ENCODE measurements around the gene GPBP1.

The GPBP1 gene

DNA sequence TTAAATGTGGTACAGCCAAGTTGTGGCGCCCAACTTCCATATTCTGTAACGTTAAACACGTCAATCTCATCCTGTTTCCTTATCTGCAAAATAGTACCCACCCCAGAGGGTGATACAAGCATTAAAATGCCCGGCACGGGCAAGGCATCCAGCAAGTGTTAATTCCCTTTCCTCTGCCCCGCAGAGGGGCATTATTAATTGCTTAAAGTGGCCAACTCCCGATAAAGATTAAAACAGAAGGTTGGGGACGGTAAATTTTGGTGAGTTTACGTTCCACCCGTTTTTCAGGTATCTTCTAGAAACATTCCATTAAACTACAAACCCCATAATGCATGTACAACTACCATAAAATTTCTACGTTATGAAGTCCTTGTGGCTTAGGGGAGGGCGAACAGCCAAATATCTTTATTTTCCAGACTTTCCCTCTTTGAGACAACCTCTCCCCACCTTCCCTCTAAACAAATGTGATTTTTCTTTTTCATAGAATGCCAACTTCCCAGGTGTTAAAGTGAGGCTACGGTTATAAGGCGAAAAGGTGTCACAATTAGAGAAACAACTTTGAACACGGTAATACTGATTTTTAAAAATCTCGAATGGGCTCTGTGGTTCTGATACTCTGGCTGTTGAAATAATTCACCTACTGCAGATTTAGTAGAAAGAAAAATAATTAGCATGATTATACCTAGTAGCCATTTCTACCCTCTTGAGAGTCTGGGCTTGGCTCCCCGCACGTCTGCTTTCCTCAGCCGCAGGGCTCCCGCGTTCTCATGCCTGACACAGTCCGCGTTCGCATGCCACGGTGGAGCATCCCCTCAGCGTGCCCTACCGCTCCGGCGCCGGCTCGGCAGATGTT is 1.2 kb upstream of the GPBP1 start:
- no peaks in the 10 kb centered on the region for H3K9me3 ChIP-seq (ENCODE audit: severe bottlenecking)
- TF ChIP-seq, protein P1, sequence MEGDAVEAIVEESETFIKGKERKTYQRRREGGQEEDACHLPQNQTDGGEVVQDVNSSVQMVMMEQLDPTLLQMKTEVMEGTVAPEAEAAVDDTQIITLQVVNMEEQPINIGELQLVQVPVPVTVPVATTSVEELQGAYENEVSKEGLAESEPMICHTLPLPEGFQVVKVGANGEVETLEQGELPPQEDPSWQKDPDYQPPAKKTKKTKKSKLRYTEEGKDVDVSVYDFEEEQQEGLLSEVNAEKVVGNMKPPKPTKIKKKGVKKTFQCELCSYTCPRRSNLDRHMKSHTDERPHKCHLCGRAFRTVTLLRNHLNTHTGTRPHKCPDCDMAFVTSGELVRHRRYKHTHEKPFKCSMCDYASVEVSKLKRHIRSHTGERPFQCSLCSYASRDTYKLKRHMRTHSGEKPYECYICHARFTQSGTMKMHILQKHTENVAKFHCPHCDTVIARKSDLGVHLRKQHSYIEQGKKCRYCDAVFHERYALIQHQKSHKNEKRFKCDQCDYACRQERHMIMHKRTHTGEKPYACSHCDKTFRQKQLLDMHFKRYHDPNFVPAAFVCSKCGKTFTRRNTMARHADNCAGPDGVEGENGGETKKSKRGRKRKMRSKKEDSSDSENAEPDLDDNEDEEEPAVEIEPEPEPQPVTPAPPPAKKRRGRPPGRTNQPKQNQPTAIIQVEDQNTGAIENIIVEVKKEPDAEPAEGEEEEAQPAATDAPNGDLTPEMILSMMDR (IDR thresholded peaks at IDR 0.05; ENCODE audit: poor library complexity, severe bottlenecking) = no peak
- H3K27me3 ChIP-seq (ENCODE audit: insufficient read depth, poor library complexity, severe bottlenecking) = no peaks in the 10 kb centered on the region
- peak overlapping the region; percentile 93 for H3K4me3 ChIP-seq (ENCODE audit: severe bottlenecking)
- peaks cover 20% of the 10 kb centered on the region for H3K36me3 ChIP-seq (ENCODE audit: low read depth)
- H3K4me1 ChIP-seq (ENCODE audit: insufficient read depth, poor library complexity, severe bottlenecking) = no peaks in the 10 kb centered on the region
- ATAC-seq (ENCODE audit: low read depth) (no peak), DNase-seq (ENCODE audit: low spot score) (no peak)
- peak overlapping the region; percentile 85 for H3K27ac ChIP-seq (ENCODE audit: poor library complexity, severe bottlenecking)

DNA sequence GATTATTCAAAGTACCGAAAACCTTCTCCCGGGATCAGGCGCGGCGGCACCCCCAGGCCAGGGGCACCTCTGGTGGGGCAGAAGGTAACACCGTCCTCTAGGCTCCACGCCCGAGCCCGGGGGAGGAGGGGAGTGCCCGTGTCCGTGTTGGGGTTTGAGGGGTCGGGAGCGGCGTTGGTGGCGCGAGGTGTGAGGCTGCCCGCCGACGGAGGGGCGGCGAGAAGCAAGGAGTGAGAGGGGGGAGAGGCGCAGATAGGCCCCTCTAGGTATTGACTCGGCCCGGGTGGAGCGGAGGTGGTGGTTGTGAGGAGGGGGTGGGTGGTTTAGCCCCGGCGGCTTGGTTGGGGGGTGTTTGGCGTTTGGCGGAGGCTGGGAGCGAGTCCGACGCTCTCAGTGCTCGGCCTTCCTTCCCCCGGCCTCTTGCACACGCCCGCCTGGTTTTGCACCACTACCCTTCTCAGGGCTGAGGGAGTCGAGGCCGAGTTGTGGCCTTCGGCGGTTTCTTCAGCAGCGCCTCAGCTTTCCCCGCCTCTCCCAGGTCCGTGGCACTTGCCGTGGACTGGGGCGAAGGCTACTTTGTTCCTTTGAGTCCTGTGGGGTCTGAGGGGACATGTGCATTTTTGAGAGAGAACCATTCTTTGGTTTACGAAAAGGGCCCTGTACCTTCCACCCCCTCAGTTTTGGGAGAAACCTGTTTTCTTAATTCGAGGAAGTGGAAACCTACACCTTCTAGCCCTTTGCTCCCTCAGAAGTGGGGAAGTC is 450 bp downstream of the GPBP1 start:
- Histone ChIP-seq H3K4me1 (ENCODE audit: insufficient read depth, poor library complexity, severe bottlenecking) (peaks cover 13% of the 10 kb centered on the region), H3K27me3 (ENCODE audit: insufficient read depth, poor library complexity, severe bottlenecking) (no peaks in the 10 kb centered on the region), H3K36me3 (ENCODE audit: low read depth) (peaks cover 36% of the 10 kb centered on the region), H3K9me3 (ENCODE audit: severe bottlenecking) (no peaks in the 10 kb centered on the region), H3K27ac (ENCODE audit: poor library complexity, severe bottlenecking) (peak overlapping the region; percentile 85), H3K4me3 (ENCODE audit: severe bottlenecking) (peak overlapping the region; percentile 93)
- peak; percentile 4 for ATAC-seq (ENCODE audit: low read depth)
- TF ChIP-seq, protein P1 (IDR thresholded peaks at IDR 0.05; ENCODE audit: poor library complexity, severe bottlenecking) = no peak
- DNase-seq (ENCODE audit: low spot score) = peak; percentile 66

DNA sequence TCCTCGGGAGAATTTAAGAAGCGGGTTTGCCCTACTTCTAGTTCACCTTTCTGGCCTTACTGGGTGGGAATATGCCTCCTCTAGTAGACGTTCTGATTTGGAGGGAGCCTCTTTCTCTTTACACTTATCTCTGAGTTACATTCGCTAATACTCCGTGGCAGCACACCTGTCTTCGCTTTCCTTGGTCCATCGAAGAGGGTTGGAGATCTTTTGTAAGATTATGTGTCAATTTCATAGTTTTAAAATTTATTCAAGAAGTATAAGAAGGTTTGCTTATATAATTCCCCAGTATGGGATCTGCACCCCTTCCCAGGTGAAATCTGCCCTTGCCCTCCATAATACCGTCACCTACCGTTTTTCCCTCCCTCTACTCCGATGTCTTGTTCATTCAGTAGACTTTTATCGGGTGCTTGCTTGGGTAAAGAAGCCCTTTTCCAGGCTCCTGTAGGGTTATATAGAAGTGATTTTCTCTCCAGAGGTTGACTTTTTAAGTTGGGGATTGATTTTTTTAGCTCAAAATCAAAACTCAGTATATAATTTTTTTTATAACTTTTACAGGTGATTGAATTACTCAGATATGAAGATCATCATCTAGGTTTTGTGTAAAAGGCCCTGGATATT is 1.1 kb downstream of the GPBP1 start:
- Histone ChIP-seq H3K4me3 (ENCODE audit: severe bottlenecking) (peak overlapping the region; percentile 93), H3K9me3 (ENCODE audit: severe bottlenecking) (no peaks in the 10 kb centered on the region), H3K27me3 (ENCODE audit: insufficient read depth, poor library complexity, severe bottlenecking) (no peaks in the 10 kb centered on the region), H3K36me3 (ENCODE audit: low read depth) (peaks cover 39% of the 10 kb centered on the region), H3K4me1 (ENCODE audit: insufficient read depth, poor library complexity, severe bottlenecking) (peaks cover 14% of the 10 kb centered on the region), H3K27ac (ENCODE audit: poor library complexity, severe bottlenecking) (peak overlapping the region; percentile 85)
- ATAC-seq (ENCODE audit: low read depth) (no peak), DNase-seq (ENCODE audit: low spot score) (no peak)
- TF ChIP-seq, protein P1 (IDR thresholded peaks at IDR 0.05; ENCODE audit: poor library complexity, severe bottlenecking) = no peak

DNA sequence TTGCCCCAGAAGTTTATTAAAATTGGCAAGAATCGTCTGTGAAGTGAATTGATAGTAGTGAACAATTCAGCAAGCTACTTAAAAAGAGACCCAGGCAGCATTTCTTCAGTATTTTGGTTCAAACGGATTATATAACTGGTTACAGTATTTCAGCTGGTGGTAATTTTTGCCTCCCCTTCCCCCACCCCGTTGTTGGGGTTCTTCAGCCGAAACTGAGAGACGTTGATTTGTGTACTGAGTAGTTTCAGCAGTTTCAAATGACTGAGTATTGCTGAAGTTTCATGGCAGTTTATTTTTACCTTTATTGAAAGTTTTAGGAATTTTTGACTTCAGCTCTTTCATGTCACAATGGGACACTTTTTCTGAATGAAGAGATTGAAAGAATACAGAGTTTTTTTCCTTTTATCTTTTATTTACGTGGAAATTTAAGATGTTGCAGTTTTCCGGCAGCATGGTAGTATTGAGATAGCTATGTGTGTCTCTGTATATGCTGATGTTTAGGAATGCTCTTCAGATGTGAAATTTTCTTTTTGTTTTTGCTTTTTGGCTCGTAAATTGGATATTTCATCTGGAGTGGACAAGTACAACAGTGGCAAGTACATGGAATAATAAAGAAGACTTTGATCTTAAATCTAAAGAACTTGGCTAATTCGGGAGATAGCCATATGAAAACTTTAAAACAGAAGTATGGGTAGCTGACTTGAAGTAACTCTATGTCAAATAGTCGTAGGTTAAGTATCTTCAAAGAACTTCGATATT is 1.9 kb downstream of the GPBP1 start:
- peak overlapping the region; percentile 93 for H3K4me3 ChIP-seq (ENCODE audit: severe bottlenecking)
- H3K9me3 ChIP-seq (ENCODE audit: severe bottlenecking) = no peaks in the 10 kb centered on the region
- H3K27ac ChIP-seq (ENCODE audit: poor library complexity, severe bottlenecking) = peak overlapping the region; percentile 85
- DNase-seq (ENCODE audit: low spot score) (no peak), ATAC-seq (ENCODE audit: low read depth) (no peak)
- peaks cover 14% of the 10 kb centered on the region for H3K4me1 ChIP-seq (ENCODE audit: insufficient read depth, poor library complexity, severe bottlenecking)
- TF ChIP-seq, protein P1 (IDR thresholded peaks at IDR 0.05; ENCODE audit: poor library complexity, severe bottlenecking) = no peak
- H3K27me3 ChIP-seq (ENCODE audit: insufficient read depth, poor library complexity, severe bottlenecking) = no peaks in the 10 kb centered on the region
- H3K36me3 ChIP-seq (ENCODE audit: low read depth) = peaks cover 46% of the 10 kb centered on the region

Measured in RWPE2 (cell line).